ENCODE results near the gene CACNA1B. TPM values are rescaled to one million over a fixed set of nuclear protein-coding genes. Genes with fewer than 3 reads are reported as not detected.
"Not testable (repeated sequence)": the region's sequence is repeated elsewhere in the genome, so short reads cannot be mapped to it uniquely, and the experiment has no call there.

Gene CACNA1B
- total RNA-seq, 1 donor from 2014 or later = under 0.01 TPM

- not testable (repeated sequence) for DNase-seq (ENCODE audit: low read depth)
- peak; percentile 47 for TF ChIP-seq CTCF (conservative IDR thresholded peaks at IDR 0.05; ENCODE audit: low read depth, low read length)
- peak overlapping the region; percentile 60 for H3K4me3 ChIP-seq (ENCODE audit: low read depth, low read length)
These were observed 272.4 kb downstream of the CACNA1B start for GRCh38 chr9:138149672-138150656.

GRCh38 chr9:138155788-138156187 is 278.2 kb downstream of the CACNA1B start:
- not testable (repeated sequence) for DNase-seq (ENCODE audit: low read depth); H3K4me3 ChIP-seq (ENCODE audit: low read depth, low read length)

- H3K4me3 ChIP-seq (ENCODE audit: low read depth, low read length); DNase-seq (ENCODE audit: low read depth): not testable (repeated sequence)
These were observed 289.2 kb downstream of the CACNA1B start for GRCh38 chr9:138166793-138167192.
